Psoas muscle (tissue), 8 donors: ENCODE data around the gene TPGS1. TPM values are rescaled to one million over a fixed set of nuclear protein-coding genes. Genes with fewer than 3 reads are reported as not detected.

Source experiments
- ATAC-seq, 4 donors: fragments of 200-7000 bp; cut with Tn5 transposase; one replicate each; pipeline ENCODE4 v1.9.1; 2020; ENCODE audit warnings: moderate library complexity in 3 of 4, mild to moderate bottlenecking in 2 of 4
- DNase-seq, 2 donors: peaks; one replicate each; pipeline ENCODE4 v3.0.0-alpha.2; 2020
- H3K27ac ChIP-seq: fragments of 200-600 bp; one replicate; pipeline ENCODE4 v1.8.0; 2022
- H3K27me3 ChIP-seq, 3 donors: fragments of 200-600 bp in 1 of 3; one replicate each; pipeline versions ENCODE4 v1.6.1 to v1.8.0; 2013 to 2022; ENCODE audit warnings: low read length in 2 of 3, mild to moderate bottlenecking in 2 of 3, moderate library complexity in 1 of 3; ENCODE audit not compliant: insufficient read depth in 3 of 3
- H3K36me3 ChIP-seq, 2 donors: fragments of 200-600 bp in 1 of 2; one replicate each; pipeline versions ENCODE4 v1.6.1 to v1.8.0; 2013 to 2022; ENCODE audit warnings: low read depth in 1 of 2, mild to moderate bottlenecking in 1 of 2, moderate library complexity in 1 of 2; ENCODE audit not compliant: insufficient read depth in 1 of 2
- H3K4me1 ChIP-seq: fragments of 200-600 bp; one replicate; pipeline ENCODE4 v1.8.0; 2022
- H3K4me3 ChIP-seq: fragments of 200-600 bp; one replicate; pipeline ENCODE4 v1.8.0; 2022; ENCODE audit warnings: mild to moderate bottlenecking
- H3K9me3 ChIP-seq: fragments of 200-600 bp; one replicate; pipeline ENCODE4 v1.8.0; 2022
- WGBS, 3 donors: extraction: QIAGEN DNeasy Blood & Tissue Kit; methylation state at CpG; one replicate each; pipeline versions ENCODE4 v1.1.6 to v1.1.7; 2013; 5-methylcytosine and 5-hydroxymethylcytosine counted together
- intact Hi-C, 2 donors: fragments of 100-400 bp; cut with DNase I; formaldehyde crosslinking; loops; one replicate each; pipeline versions ENCODE4 v1.11.0 to v1.14.2; 2022
- polyA plus RNA-seq, 3 donors: library from polyadenylated mRNA; stranded (reverse); fragments of 200-250 nt; gene quantifications; one replicate each; pipeline ENCODE4 v1.2.3, GENCODE V29; 2013
- total RNA-seq, 4 donors: library from RNA; stranded (reverse); fragmentation: NEBNext Ultra II Directional in 2 of 4; extraction: Animal tissue kit (Norgen Biotek cat#: 25700) in 2 of 4; gene quantifications; one replicate each; pipeline versions ENCODE4 v1.2.1 to v1.2.4, GENCODE V29; 2021 to 2023
- TF ChIP-seq, protein P1 (sequence below): fragments of 200-600 bp; IDR thresholded peaks from one replicate; pipeline ENCODE4 v1.8.0; 2022; ENCODE audit warnings: antibody characterized with exemption
- donor health status: healthy with polysubstance abuse.
- donor health status: DM: no; HTN: no; CAD: no; lungs with moderate emphysema.
- donor health status: Bipolar disorder and iron deficiency.
- donor health status: healthy.
- donor health status: DM: yes; HTN: yes; CAD: no.
- donor health status: DM: no; HTN: no; CAD: no.
- donor health status: DM: no; HTN: no; CAD: no.
- donor health status: DM: yes; HTN: yes; CAD: no.

TPGS1 gene
- total and polyA plus RNA-seq, 7 donors = 8.9 to 16.6 (median 10.6) TPM

DNA sequence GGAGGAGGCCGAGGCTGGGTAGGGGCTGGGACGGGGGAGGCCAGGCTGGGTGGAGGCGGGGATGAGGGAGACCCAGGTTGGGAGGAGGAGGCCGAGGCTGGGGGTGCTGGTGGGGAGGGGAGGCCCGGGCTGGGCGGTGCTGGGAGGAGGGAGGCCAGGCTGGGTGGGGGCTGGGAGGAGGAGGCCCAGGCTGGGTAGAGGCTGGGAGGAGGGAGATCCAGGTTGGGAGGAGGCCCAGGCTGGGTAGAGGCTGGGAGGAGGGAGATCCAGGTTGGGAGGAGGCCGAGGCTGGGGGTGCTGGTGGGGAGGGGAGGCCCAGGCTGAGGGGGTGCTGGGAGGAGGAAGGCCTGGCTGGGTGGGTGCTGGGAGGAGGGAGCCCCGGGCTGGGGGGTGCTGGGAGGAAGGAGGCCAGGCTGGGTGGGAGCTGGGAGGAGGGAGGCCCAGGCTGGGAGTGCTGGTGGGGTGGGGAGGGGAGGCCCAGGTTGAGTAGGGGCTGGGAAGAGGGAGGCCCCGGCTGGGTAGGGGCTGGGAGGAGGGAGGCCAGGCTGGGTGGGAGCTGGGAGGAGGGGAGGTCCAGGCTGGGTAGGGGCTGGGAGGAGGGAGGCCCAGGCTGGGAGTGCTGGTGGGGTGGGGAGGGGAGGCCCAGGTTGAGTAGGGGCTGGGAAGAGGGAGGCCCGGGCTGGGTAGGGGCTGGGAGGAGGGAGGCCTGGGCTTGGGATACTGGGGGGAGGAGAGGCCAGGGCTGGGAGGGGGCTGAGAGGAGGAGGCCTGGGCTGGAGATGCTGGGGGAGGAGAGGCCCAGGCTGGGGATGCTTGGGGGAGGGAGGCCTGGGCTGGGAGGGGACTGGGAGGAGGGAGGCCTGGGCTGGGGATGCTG, 10.7 kb downstream of the TPGS1 start:
- H3K4me1 ChIP-seq = no peaks in the 10 kb centered on the region
- no peak overlapping the region for H3K27ac ChIP-seq
- TF ChIP-seq, protein P1, sequence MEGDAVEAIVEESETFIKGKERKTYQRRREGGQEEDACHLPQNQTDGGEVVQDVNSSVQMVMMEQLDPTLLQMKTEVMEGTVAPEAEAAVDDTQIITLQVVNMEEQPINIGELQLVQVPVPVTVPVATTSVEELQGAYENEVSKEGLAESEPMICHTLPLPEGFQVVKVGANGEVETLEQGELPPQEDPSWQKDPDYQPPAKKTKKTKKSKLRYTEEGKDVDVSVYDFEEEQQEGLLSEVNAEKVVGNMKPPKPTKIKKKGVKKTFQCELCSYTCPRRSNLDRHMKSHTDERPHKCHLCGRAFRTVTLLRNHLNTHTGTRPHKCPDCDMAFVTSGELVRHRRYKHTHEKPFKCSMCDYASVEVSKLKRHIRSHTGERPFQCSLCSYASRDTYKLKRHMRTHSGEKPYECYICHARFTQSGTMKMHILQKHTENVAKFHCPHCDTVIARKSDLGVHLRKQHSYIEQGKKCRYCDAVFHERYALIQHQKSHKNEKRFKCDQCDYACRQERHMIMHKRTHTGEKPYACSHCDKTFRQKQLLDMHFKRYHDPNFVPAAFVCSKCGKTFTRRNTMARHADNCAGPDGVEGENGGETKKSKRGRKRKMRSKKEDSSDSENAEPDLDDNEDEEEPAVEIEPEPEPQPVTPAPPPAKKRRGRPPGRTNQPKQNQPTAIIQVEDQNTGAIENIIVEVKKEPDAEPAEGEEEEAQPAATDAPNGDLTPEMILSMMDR = no peak
- no peak for ATAC-seq
- peak in 1 of 2 donors; percentile 49 for DNase-seq
- no peaks in the 10 kb centered on the region for H3K9me3 ChIP-seq
- H3K27me3 ChIP-seq = no peaks in the 10 kb centered on the region
- WGBS, 3 donors = 73% methylated on average over 8 to 10 of the region's 10 CpGs
- H3K4me3 ChIP-seq = no peak overlapping the region
- intact Hi-C loops = no loop called here
- peaks cover 0 to 14% of the 10 kb centered on the region in 2 donors for H3K36me3 ChIP-seq

DNA sequence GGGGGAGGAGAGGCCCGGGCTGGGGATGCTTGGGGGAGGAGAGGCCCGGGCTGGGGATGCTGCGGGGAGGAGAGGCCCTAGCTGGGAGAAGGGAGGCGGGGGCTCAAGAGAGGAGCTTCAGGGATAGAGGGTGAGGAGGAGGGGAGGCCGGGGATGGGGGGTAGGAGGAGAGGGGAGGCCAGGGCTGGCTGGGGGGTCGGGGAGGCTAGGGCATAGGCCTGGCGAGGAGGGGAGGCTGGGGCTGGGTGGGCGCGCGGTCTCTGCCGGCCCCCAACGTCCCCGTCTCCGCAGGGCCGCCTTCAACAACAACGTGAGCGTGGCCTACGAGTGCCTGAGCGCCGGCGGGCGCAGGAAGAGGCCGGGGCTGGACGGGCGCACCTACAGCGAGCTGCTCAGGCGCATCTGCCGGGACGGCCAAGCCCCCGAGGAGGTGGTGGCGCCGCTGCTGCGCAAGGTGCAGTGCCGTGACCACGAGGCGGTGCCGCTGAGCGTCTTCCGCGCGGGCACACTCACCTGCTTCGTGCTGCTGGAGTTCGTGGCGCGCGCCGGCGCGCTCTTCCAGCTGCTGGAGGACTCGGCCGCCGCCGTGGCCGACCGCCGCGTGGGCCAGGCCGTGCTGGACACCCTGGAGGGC, 11.4 kb downstream of the TPGS1 start:
- Histone ChIP-seq H3K36me3 (peaks cover 0 to 11% of the 10 kb centered on the region in 2 donors), H3K9me3 (no peaks in the 10 kb centered on the region), H3K27ac (no peak overlapping the region), H3K4me1 (no peaks in the 10 kb centered on the region), H3K27me3 (no peaks in the 10 kb centered on the region), H3K4me3 (no peak overlapping the region)
- intact Hi-C loops = no loop called here
- peak; percentile 23 to 48 for DNase-seq
- TF ChIP-seq, protein P1 = no peak
- 67 to 71% (median 68%) methylated on average over 36 to 58 of the region's 58 CpGs for WGBS, 3 donors
- ATAC-seq = no peak

DNA sequence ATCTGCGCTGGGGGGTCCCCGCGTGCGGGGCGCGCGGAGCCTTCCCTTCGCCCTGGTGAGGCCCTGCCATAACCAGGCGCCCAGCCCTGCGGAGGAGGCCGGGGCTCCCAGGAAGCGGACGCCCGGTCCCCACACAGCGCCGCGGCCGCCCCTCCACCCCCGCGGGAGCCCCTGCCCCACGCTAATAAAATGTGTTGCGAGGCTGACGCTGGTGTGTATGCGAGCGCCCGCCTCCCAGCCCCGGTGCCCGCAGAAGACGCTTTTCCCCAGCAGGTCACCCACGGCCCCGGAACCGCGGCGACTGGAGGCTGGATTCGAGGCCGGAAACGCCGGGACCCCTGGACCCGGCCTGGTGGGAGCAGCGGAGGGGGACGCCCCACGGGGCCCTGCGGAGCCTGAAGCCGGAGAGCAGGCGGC, 12.2 kb downstream of the TPGS1 start:
- no peak overlapping the region for H3K27ac ChIP-seq
- H3K27me3 ChIP-seq = no peaks in the 10 kb centered on the region
- H3K36me3 ChIP-seq = peaks cover 0 to 7% of the 10 kb centered on the region in 2 donors
- no peaks in the 10 kb centered on the region for H3K9me3 ChIP-seq
- H3K4me1 ChIP-seq = no peaks in the 10 kb centered on the region
- intact Hi-C loops = no loop called here
- TF ChIP-seq, protein P1 = no peak
- DNase-seq (peak in 1 of 2 donors; percentile 50), ATAC-seq (no peak)
- WGBS, 3 donors = 85 to 91% (median 88%) methylated on average over 30 to 45 of the region's 45 CpGs
- no peak overlapping the region for H3K4me3 ChIP-seq

DNA sequence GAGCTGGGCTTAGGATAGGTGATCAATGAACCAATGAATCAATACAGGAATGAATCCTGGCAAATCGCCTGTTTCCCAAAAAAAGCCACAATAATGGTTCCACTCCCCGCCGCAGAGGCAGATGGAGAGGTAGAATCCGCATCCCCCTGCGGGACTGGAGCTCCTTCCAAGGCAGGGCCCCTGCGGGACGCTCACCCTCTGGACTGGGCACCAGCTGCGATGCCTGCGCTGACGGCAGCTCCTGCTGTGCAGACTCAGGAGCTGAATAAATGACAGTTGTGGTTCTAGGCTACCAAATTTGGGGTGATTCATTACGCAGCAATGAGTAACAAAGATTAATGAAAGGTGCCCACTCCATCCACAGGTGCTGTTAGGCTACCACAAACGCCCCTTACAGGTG, 15.4 kb downstream of the TPGS1 start:
- peaks cover 0 to 5% (median 0%) of the 10 kb centered on the region in 3 donors for H3K27me3 ChIP-seq
- TF ChIP-seq, protein P1 = no peak
- H3K27ac ChIP-seq = no peak overlapping the region
- peaks cover 0 to 7% of the 10 kb centered on the region in 2 donors for H3K36me3 ChIP-seq
- no peak for ATAC-seq
- H3K4me1 ChIP-seq = no peaks in the 10 kb centered on the region
- 94 to 96% (median 96%) methylated on average over 12 of the region's 12 CpGs for WGBS, 3 donors
- H3K4me3 ChIP-seq = no peak overlapping the region
- H3K9me3 ChIP-seq = no peaks in the 10 kb centered on the region
- DNase-seq = no peak
- intact Hi-C loops = no loop called here
